NCI-H345 treated with DMSO at 0.1 percent for 48 hours (cell line): ENCODE results near the gene HOXB2.
"Not testable (repeated sequence)": the region's sequence is repeated elsewhere in the genome, so short reads cannot be mapped to it uniquely, and the experiment has no call there.

Experiments
- DNase-seq: peaks from one replicate; lab custom pipeline; 2025; ENCODE audit not compliant: unreplicated experiment; lab: John Stamatoyannopoulos, UW

HOXB2 gene

GRCh38 chr17:48541577-48542113 lies 3.3 kb downstream of the HOXB2 start:
- peak; percentile 46 for DNase-seq

- no peak for DNase-seq
Observed at GRCh38 chr17:48541036-48541576, 3.8 kb downstream of the HOXB2 start.

- no peak for DNase-seq
Observed at GRCh38 chr17:48540213-48540612, 4.7 kb downstream of the HOXB2 start.

- no peak for DNase-seq
Observed at GRCh38 chr17:48539177-48539576, 5.7 kb downstream of the HOXB2 start.

- DNase-seq, result no peak
Observed at GRCh38 chr17:48537316-48537715, 7.6 kb downstream of the HOXB2 start.

GRCh38 chr17:48535793-48536559 lies 8.9 kb downstream of the HOXB2 start:
- DNase-seq, result not testable (repeated sequence)

GRCh38 chr17:48532261-48532660 lies 12.6 kb downstream of the HOXB2 start:
- no peak for DNase-seq

- no peak for DNase-seq
Observed at GRCh38 chr17:48530887-48531272, 14.0 kb downstream of the HOXB2 start, which contains the start of gene HOXB1. Gene HOXB1, minus strand, starts transcription at chr17:48531011. Its CDS starts 107 bp downstream, at chr17:48530904.

- no peak for DNase-seq
Observed at GRCh38 chr17:48530208-48530886, 14.6 kb downstream of the HOXB2 start.

- DNase-seq, result no peak
Observed at GRCh38 chr17:48529683-48530009, 15.3 kb downstream of the HOXB2 start.

GRCh38 chr17:48528936-48529682 lies 15.8 kb downstream of the HOXB2 start:
- DNase-seq, result no peak

GRCh38 chr17:48528153-48528935 lies 16.6 kb downstream of the HOXB2 start:
- DNase-seq, result no peak

GRCh38 chr17:48527547-48527932 lies 17.4 kb downstream of the HOXB2 start:
- DNase-seq, result no peak

GRCh38 chr17:48526608-48527546 lies 18.0 kb downstream of the HOXB2 start:
- no peak for DNase-seq

- no peak for DNase-seq
Observed at GRCh38 chr17:48523010-48523409, 21.9 kb downstream of the HOXB2 start.

GRCh38 chr17:48522031-48522653 lies 22.8 kb downstream of the HOXB2 start:
- DNase-seq, result no peak

GRCh38 chr17:48520631-48521079 lies 24.3 kb downstream of the HOXB2 start:
- DNase-seq, result no peak

- no peak for DNase-seq
Observed at GRCh38 chr17:48519427-48519826, 25.5 kb downstream of the HOXB2 start.

- no peak for DNase-seq
Observed at GRCh38 chr17:48517478-48517877, 27.4 kb downstream of the HOXB2 start.
